Retinal pigment epithelial cell (primary cell): ENCODE measurements around the gene BMERB1.

Experiments used
- DNase-seq: peaks from one replicate; pipeline ENCODE4 v3.0.0-alpha.2; 2010; ENCODE audit warnings: low read depth
- H3K4me3 ChIP-seq: 2 replicates; pipeline ENCODE4 v1.5.1; 2011; ENCODE audit warnings: mild to moderate bottlenecking, low read length, control low read depth, moderate library complexity
- TF ChIP-seq, protein P1 (sequence below): conservative IDR thresholded peaks from 2 replicates; pipeline ENCODE4 v1.5.1; 2011; ENCODE audit warnings: low read depth, low read length, control low read depth, inconsistent platforms

The BMERB1 gene

DNA sequence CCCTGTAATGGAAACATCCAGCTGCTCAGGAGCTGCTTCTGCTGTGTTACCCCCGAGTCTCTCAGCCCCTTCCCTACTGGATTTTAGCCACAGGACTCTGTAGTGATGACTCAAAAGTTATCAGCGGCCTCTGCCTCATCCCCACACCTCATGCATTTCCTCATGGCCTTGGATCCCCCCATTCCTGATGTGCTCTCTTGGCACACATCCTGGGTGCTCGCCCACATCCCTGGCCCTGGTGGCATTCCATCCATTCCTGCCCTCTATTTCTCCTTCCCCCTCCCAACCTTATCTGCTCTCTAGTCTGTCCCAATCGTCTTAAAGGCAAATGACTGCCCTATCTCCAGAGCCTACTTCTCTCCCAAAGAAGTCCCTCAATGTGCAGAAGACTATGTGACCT, 184.0 kb downstream of the BMERB1 start:
- no peak for DNase-seq
- TF ChIP-seq, protein P1, sequence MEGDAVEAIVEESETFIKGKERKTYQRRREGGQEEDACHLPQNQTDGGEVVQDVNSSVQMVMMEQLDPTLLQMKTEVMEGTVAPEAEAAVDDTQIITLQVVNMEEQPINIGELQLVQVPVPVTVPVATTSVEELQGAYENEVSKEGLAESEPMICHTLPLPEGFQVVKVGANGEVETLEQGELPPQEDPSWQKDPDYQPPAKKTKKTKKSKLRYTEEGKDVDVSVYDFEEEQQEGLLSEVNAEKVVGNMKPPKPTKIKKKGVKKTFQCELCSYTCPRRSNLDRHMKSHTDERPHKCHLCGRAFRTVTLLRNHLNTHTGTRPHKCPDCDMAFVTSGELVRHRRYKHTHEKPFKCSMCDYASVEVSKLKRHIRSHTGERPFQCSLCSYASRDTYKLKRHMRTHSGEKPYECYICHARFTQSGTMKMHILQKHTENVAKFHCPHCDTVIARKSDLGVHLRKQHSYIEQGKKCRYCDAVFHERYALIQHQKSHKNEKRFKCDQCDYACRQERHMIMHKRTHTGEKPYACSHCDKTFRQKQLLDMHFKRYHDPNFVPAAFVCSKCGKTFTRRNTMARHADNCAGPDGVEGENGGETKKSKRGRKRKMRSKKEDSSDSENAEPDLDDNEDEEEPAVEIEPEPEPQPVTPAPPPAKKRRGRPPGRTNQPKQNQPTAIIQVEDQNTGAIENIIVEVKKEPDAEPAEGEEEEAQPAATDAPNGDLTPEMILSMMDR = no peak
- no peak overlapping the region for H3K4me3 ChIP-seq

DNA sequence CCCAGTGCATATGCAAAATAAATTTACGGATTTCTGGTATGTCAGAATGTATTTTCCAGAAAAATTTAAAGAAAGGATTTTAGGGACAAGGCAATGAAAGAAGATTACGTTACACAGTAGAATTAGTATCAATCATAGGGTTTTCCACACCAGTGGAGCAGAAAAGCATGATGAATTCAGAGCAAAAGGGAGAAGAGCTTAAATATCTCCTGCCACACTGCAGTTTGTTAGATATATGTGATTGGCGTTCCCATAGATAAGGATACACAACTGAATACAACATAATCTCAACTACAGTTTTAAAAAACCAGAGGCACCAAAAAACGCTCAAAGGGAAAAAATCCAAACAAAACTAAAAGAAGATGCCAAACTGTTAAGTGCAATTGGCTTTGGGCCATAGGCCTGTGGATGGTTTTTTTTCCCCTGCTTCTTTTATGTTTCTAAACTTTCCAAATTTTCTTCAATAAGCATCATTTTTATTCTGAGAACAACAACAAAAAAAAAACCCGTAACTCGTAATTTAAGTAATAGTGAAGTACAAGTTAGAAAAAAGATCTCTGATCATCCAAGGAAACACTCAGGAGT, 186.3 kb downstream of the BMERB1 start:
- TF ChIP-seq, protein P1 = no peak
- H3K4me3 ChIP-seq = no peak overlapping the region
- DNase-seq = no peak

DNA sequence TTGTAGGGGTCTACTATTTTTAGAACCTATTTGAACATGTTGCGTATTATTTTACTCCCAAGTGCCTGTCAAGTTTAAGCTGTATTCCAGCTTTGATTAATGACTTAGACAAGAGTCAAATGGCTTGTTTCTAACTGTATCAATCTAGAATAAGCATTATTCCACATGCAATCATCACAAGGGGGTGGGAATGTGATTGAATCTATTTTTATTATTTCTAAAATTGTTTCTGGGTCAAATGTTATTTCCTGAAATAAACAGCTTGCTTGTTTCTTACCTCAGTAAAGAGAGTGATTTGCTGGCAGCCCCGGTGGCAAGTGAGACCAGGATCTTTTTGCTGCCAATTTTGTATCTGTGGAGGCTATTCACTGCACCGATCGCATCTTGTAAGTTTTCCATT, 187.1 kb downstream of the BMERB1 start:
- no peak overlapping the region for H3K4me3 ChIP-seq
- TF ChIP-seq, protein P1 = no peak
- DNase-seq = no peak

DNA sequence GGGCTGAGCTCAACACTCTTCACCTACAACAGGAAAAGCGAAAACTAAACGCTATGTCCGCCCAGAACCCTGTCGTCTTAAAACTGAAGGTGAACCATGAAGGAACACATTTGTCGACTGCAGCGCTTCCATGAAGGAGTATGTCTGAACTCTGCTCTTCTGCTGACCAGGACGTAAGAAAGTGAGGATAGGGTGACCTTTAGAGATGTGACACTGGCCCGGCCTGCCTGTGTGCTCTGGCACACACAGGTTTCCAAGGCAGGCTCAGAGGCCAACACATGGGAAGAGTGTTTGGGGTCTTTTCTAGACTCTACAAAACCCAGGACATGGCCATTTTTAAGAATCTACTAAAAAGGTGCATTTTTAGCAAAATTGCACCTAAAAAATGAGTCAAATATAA, 187.5 kb downstream of the BMERB1 start:
- DNase-seq = no peak
- H3K4me3 ChIP-seq = no peak overlapping the region
- TF ChIP-seq, protein P1 = no peak

DNA sequence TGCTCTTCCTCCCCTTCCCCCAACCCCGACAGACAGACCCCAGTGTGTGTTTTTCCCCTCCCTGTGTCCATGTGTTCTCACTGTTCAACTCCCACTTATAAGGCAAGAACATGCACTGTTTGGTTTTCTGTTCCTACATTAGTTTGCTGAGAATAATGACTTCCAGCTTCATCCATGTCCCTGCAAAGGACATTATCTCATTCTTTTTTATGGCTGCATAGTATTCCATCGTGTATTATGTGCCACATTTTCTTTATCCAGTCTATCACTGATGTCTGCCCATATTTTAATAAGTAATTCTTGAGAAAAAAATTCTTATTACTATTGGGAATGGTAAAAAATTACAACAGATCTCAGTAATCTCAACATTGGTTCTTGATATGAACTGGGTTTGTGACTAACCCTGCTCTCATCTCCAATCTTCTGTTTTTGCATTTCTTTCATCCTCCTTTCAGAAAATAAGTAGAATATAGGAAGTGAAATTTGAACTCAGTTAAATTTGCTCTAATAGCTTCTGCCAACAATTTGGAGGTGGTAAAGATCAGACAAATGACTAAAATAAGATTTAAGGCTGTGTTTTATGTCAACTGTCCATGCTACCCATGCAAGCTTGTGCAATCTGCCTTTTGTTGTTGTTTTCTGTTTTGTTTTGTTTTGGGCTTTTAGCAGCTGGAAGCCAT, 197.5 kb downstream of the BMERB1 start:
- TF ChIP-seq, protein P1 = no peak
- H3K4me3 ChIP-seq = no peak overlapping the region
- DNase-seq = no peak

DNA sequence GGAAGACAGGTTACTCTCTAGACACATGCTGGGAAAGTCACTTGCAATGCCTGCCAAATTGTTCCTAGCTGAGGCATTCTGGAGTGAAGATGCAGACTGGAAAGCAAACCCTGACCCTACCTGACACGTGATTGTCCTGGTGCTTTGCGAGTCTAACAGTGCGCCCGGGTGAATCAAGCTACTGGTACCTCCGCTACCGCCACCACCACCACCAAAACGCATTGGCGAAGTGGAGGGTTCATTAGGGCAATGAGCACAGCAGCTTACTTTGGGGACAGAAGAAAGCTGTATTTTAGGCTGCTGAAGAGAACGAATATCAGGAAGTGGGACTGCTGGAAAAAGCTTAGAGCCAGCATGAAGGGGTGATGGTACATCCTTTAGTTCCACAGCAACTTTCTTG, 201.5 kb downstream of the BMERB1 start:
- TF ChIP-seq, protein P1 = no peak
- no peak for DNase-seq
- H3K4me3 ChIP-seq = no peak overlapping the region

DNA sequence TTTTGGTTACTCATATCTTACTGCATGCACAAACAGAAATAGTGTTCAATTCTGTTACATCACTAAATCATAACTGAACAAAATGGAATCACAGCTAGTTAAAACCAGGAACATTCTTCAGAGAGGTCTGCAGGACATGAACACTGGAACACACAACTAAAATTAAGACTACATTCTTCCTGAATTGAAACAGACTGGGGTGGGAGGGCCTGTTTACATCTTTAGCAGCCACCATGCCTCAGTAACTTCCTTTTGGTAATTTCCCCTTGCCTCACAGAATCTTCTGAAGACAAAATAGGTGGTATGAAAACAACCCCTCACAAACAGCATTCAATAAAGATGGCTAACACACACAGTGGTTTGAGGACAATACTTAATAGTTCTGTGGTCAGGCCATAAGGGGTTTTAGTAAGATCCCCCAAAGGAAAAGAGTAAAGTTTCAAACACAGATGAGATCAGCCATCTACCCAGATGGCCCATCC, 202.0 kb downstream of the BMERB1 start:
- DNase-seq = no peak
- no peak overlapping the region for H3K4me3 ChIP-seq
- TF ChIP-seq, protein P1 = no peak
